ENCODE measurements around the gene MBOAT2. TPM values are rescaled to one million over a fixed set of nuclear protein-coding genes. Genes with fewer than 3 reads are reported as not detected.

MBOAT2 gene
- total and polyA plus RNA-seq, 2 experiments from 2014 or later: 15.9 to 22.7 TPM

DNA sequence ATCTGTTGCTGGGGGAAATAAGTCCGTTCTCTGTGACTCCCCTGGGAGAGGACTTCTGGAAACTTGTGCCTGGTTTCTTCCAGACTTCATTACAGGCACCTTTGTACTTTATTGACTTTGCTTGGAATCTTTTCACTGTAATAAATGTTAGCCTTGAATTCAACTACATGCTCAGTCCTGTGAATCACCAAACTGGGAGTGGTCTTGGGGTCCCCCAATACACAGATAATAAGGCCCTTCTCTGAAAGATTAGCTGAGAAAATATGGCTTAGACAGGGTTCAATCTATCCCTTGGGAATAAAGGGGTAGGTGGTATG, 117.3 kb downstream of the MBOAT2 start:
- DNase-seq (ENCODE audit: low spot score) (no peak), ATAC-seq (no peak)
- Histone ChIP-seq H3K27ac (ENCODE audit: low read depth) (no peak overlapping the region), H3K4me3 (no peak overlapping the region), H3K4me2 (no peak overlapping the region), H3K36me3 (ENCODE audit: insufficient read depth) (no peaks in the 10 kb centered on the region), H3K79me2 (replicated peaks; ENCODE audit: insufficient read depth) (no peaks in the 10 kb centered on the region), H4K20me1 (replicated peaks; ENCODE audit: insufficient read depth) (no peaks in the 10 kb centered on the region), H3K9me2 (ENCODE audit: insufficient read depth) (no peaks in the 10 kb centered on the region), H2AFZ (no peak overlapping the region), H3K27me3 (ENCODE audit: insufficient read depth) (no peaks in the 10 kb centered on the region), H3F3A (replicated peaks; ENCODE audit: low read depth) (no peaks in the 10 kb centered on the region), H3K4me1 (ENCODE audit: insufficient read depth) (no peaks in the 10 kb centered on the region)
- H3K27me3 Mint-ChIP-seq (ENCODE audit: insufficient read depth, low read depth, poor library complexity): peaks cover 1% of the 10 kb centered on the region
- H3K4me1 Mint-ChIP-seq: peaks cover 26% of the 10 kb centered on the region
- H3K4me3 Mint-ChIP-seq: no peak overlapping the region
- H3K27ac Mint-ChIP-seq: no peak overlapping the region
- no peaks in the 10 kb centered on the region for H3K9me3 Mint-ChIP-seq
- TF ChIP-seq JUNB (IDR thresholded peaks at IDR 0.05; ENCODE audit: unreplicated experiment): no peak
- TF ChIP-seq REST (IDR thresholded peaks at IDR 0.05; ENCODE audit: unreplicated experiment): no peak
- TF ChIP-seq ZNF462 (CRISPR knock-in tag; IDR thresholded peaks at IDR 0.05): no peak
- no peak for TF ChIP-seq EZH2 (IDR thresholded peaks at IDR 0.05; ENCODE audit: low read depth, unreplicated experiment)
- no peak for TF ChIP-seq EZH2phosphoT487 (IDR thresholded peaks at IDR 0.05; ENCODE audit: unreplicated experiment)
- no peaks in the 10 kb centered on the region for H3K36me3 Mint-ChIP-seq (ENCODE audit: low read depth)

Measured in GM23338 (cell line).